ENCODE data around the gene STK32A. TPM values are rescaled to one million over a fixed set of nuclear protein-coding genes. Genes with fewer than 3 reads are reported as not detected.

Gene STK32A
- total and polyA plus RNA-seq, 9 of the 15 experiments (the other 6 are each of a cell fraction or from before 2014, with no cell fraction given), result not detected

DNA sequence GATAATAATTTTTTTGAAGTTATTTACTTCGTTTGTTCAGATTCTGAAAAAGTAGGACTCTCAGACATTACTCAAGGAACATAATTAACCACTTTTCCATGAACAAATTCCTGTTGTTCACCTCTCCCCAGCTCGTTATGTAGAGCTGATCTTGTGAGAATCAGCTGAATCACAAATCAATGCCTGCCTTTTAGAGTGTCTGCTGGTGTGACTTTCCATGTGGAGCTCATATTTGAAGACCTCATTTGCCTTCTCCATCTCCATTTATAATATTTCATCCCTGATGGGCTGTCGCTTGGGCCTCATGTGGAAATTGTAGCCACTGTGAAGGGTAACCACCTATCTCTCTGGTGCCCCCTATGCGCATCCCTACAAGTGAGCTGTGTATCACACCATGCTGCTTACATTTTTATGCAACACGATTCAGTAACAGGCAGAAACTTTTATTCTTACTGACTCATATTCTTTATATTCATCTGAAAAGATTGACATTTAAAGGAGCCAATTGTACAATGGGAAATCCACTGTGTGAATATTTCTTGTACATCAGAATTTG lies 111.3 kb downstream of the STK32A start:
- intact Hi-C loops (cut with micrococcal nuclease), result no loop called here
- in situ Hi-C loops (cut with MboI), result no loop called here
- Histone ChIP-seq H3K4me3 (no peak overlapping the region), H3K27me3 (ENCODE audit: control insufficient read depth in 2 of 2, insufficient read depth in 2 of 2, low read length in 2 of 2) (no peaks in the 10 kb centered on the region), H3K9me3 (replicated peaks; ENCODE audit: control insufficient read depth, insufficient read depth, low read depth, low read length) (no peaks in the 10 kb centered on the region; the same call in 1 of the 2 replicates), H3K4me1 (replicated peaks in 1 of 2; ENCODE audit: control insufficient read depth in 2 of 2, insufficient read depth in 2 of 2, low read length in 2 of 2) (no peaks in the 10 kb centered on the region), H3K36me3 (ENCODE audit: control insufficient read depth, insufficient read depth, low read length) (no peaks in the 10 kb centered on the region), H4K20me1 (replicated peaks; ENCODE audit: control insufficient read depth, insufficient read depth, low read length) (no peaks in the 10 kb centered on the region), H3K79me2 (ENCODE audit: control insufficient read depth, insufficient read depth, low read length) (no peaks in the 10 kb centered on the region), H3K9me1 (ENCODE audit: control insufficient read depth, insufficient read depth, low read length) (no peaks in the 10 kb centered on the region), H3K9ac (ENCODE audit: insufficient read depth in 1 of 2, low read depth in 2 of 2, low read length in 2 of 2) (no peak overlapping the region), H3K27ac (ENCODE audit: extremely low read depth, low read depth, low read length) (no peak overlapping the region), H3K4me2 (ENCODE audit: insufficient read depth, low read length) (no peak overlapping the region), H2AFZ (ENCODE audit: low read depth, low read length) (no peak overlapping the region)
- FAIRE-seq (no peak), DNase-seq (ENCODE audit: extremely low read depth in 1 of 4, low spot score in 3 of 4) (no peak), ATAC-seq (no peak)
- TF ChIP-seq KLF1 (tag; IDR thresholded peaks at IDR 0.05), result no peak
- no peak for TF ChIP-seq E2F3 (CRISPR knock-in tag; IDR thresholded peaks at IDR 0.05)
- TF ChIP-seq GABPB1 (CRISPR knock-in tag; IDR thresholded peaks at IDR 0.05), result no peak
- no peak for TF ChIP-seq SREBF2 (CRISPR knock-in tag; IDR thresholded peaks at IDR 0.05)
- no peak for TF ChIP-seq MCM3 (IDR thresholded peaks at IDR 0.05)
- TF ChIP-seq ILK (tag; IDR thresholded peaks at IDR 0.05; ENCODE audit: borderline replicate concordance, low read depth), result no peak
- TF ChIP-seq, protein P1, sequence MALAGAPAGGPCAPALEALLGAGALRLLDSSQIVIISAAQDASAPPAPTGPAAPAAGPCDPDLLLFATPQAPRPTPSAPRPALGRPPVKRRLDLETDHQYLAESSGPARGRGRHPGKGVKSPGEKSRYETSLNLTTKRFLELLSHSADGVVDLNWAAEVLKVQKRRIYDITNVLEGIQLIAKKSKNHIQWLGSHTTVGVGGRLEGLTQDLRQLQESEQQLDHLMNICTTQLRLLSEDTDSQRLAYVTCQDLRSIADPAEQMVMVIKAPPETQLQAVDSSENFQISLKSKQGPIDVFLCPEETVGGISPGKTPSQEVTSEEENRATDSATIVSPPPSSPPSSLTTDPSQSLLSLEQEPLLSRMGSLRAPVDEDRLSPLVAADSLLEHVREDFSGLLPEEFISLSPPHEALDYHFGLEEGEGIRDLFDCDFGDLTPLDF (CRISPR knock-in tag; IDR thresholded peaks at IDR 0.05), result no peak
- no peak for TF ChIP-seq HDAC2 (IDR thresholded peaks at IDR 0.05)
- no peak for TF ChIP-seq ZNF23 (CRISPR knock-in tag; IDR thresholded peaks at IDR 0.05)
- TF ChIP-seq NCOA1 (IDR thresholded peaks at IDR 0.05; ENCODE audit: low read depth), result no peak
- TF ChIP-seq, protein P2, sequence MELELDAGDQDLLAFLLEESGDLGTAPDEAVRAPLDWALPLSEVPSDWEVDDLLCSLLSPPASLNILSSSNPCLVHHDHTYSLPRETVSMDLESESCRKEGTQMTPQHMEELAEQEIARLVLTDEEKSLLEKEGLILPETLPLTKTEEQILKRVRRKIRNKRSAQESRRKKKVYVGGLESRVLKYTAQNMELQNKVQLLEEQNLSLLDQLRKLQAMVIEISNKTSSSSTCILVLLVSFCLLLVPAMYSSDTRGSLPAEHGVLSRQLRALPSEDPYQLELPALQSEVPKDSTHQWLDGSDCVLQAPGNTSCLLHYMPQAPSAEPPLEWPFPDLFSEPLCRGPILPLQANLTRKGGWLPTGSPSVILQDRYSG (tag; conservative IDR thresholded peaks at IDR 0.05; ENCODE audit: low read depth), result no peak
- BruUV-seq (replicated peaks), result no TSS peak
- ChIA-PET CTCF (ENCODE audit: low intra/inter-chr PET ratio) (no interaction called here), POLR2A (no interaction called here)
- WGBS (ENCODE audit: insufficient coverage, low coverage, missing lambda C conversion rate), result 0% methylated on average over 5 of the region's 5 CpGs
